DLD1 (cell line): ENCODE results near the gene NPAT.

Experiments
- in situ Hi-C: cut with HindIII; loops from 2 replicates; pipeline ENCODE4 v1.10.0; 2017; ENCODE audit warnings: low sequenced_read_pairs

NPAT gene

DNA sequence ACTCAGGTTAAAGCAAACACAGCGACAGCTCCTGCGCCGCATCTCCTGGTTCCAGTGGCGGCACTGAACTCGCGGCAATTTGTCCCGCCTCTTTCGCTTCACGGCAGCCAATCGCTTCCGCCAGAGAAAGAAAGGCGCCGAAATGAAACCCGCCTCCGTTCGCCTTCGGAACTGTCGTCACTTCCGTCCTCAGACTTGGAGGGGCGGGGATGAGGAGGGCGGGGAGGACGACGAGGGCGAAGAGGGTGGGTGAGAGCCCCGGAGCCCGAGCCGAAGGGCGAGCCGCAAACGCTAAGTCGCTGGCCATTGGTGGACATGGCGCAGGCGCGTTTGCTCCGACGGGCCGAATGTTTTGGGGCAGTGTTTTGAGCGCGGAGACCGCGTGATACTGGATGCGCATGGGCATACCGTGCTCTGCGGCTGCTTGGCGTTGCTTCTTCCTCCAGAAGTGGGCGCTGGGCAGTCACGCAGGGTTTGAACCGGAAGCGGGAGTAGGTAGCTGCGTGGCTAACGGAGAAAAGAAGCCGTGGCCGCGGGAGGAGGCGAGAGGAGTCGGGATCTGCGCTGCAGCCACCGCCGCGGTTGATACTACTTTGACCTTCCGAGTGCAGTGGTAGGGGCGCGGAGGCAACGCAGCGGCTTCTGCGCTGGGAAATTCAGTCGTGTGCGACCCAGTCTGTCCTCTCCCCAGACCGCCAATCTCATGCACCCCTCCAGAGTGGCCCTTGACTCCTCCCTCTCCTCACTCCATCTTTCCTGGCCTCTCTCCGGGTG is at the start of gene NPAT, which contains the start of gene ATM:
NPAT (minus strand) TSS at position 65 of the 774 bp plus-strand sequence. CDS start 102 bp downstream, outside the sequence.
ATM (plus strand) TSS at position 494 of the 774 bp plus-strand sequence. CDS start 4,558 bp downstream, outside the sequence.
- in situ Hi-C loops, result no loop called here

DNA sequence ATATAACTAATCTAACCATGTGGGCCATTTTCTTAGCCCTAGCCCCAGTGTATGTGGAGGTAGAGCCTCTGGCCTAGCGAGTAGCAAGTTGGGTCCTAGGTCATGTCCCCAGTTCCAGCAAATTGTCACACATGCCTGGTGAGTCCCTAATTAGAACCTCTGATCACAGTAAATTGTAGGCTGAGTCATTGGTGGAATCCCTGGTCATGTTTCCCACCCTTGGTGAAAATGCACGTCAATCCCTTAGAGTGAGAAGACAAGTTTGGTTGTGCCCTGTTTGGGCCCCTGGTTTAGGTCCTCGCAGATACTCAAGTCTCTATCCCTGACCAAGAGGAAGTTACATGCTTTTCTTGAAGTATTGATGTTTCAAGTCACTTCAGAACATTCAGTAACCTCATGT is 47.1 kb upstream of the NPAT start:
- in situ Hi-C loops, result no loop called here

DNA sequence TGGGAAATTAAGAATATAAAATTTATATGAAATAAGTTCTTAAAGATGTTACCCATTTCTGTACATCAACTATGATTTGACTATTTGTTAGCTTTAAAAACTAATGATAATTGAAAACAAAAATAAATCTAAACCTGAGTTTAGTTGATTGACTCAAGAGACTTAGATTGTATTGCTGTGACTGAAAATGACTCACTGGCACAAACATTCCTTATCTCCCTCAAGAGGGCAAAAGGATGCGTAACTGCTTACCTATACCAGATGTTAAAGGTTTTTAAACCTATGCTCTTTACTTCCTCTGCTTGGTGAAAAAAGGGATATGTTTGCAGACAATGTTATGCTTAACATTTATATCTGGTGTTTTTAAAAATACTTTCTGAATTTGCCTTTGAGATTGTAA is 30.7 kb upstream of the NPAT start:
- in situ Hi-C loops, result no loop called here

DNA sequence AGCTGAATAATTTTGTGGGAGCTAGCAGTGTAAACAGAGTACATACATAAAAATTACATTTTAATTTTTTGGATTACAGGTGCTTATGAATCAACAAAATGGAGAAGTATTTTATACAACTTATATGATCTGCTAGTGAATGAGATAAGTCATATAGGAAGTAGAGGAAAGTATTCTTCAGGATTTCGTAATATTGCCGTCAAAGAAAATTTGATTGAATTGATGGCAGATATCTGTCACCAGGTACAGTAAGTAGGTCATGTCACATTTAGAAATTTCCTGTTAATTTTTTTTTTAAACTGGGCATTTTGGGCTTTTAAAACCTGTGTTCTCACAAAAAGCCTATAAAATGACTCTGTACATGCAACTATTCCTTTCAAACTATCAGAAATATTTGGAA is 24.4 kb upstream of the NPAT start:
- in situ Hi-C loops, result no loop called here

DNA sequence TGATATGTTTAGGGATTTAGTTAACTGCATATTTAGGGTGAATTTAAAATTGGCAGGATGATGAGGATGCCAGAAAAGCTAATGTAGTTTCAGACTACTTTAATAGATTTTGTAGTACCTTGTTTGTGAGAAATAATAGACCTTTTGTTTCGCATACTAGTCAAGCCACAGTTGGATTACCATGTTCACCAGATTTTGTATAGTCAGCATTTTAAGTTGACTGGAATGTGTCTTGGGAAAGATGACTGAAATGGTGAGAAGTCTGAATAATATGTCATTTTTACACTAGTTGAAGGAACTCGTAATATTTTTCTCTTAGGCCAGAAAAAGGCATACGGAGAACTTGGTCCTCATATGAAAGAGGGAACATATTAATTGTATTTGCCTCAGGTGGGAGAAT is 23.9 kb upstream of the NPAT start:
- in situ Hi-C loops, result no loop called here

DNA sequence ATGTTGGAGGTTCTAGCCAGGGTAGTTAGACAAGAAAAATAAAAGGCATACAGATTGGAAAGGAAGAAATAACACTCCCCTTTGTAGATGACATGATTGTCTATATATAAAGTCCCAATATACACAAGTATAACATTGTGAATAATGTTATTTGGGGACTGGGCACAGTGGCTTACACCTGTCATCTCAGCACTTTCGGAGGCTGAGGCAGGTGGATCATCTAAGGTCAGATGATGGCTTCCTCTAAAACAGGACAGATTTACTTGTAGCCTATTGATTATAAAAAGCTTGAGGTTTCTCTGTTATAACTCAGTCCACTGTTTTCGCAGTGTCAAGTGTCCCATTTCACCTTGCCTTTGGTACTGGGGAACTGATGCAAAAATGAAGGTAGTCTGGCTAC is 20.0 kb upstream of the NPAT start:
- in situ Hi-C loops, result no loop called here

DNA sequence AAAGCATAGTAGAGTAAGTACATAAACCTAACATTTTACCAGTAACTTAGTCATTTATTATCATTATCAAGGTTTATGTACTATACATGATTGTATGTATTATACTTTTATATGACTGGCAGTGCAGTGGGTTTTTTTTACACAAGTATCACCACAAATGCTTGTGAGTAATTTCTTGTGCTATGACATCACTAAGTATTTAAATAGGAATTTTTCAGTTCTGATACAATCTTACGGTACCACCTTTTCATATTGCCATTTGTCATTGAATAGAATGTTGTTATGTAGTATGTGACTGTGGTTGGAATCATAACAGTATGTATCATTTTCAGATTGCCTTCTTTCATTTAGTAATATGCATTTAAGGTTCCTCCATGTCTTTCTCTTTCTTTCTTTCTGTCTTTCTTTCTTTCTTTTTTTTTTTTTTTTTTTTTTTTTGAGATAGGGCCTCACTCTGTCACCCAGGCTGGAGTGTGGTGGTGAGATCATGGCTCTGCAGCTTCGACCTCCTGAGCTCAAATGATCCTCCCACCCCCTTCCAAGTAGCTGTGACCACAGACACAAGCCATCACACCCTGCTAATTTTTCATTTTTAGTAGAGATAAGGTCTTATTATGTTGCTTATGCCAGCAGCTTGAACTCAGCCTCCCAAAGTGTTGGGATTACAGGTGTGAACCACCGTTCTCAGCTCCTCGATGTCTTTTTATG is 19.0 kb upstream of the NPAT start:
- in situ Hi-C loops, result no loop called here

DNA sequence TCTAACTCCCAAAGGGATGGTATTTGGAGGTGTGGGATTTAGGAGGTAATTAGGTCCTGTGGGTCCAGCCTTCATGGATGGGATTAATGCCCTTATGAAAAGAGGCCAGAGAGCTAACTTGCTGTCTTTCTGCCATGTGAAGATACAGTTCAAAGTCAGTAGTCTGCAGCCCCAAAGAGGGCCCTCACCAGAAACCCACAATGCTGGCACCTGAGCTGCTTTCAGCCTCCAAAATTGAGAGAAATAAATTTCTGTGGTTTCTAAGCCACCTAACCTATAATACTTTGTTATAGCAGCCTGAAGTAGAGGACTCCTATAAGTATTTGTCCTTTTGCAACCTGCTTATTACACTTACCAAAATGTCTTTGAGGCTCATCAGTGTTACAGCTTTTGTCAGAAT is 16.6 kb upstream of the NPAT start:
- in situ Hi-C loops, result no loop called here

DNA sequence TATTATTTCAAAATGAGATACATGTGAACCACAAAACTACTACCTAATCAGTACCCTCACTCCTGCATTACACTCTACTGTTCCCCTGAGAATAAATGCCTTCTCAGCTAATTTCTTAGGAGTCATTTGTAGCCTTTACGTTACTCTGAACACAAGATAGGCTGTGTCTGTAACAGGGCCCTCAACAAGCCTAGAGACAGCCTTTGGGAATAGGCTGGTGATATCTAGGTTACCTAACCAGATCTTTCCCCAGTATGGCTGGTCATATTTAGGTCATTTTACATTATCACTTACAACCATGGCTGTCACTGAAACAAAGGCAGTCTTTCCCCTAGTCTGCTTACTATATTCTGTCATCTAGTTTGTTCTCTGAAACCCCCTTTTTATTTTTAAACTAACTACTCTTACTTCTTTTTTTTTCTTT is 14.6 kb upstream of the NPAT start:
- in situ Hi-C loops, result no loop called here

DNA sequence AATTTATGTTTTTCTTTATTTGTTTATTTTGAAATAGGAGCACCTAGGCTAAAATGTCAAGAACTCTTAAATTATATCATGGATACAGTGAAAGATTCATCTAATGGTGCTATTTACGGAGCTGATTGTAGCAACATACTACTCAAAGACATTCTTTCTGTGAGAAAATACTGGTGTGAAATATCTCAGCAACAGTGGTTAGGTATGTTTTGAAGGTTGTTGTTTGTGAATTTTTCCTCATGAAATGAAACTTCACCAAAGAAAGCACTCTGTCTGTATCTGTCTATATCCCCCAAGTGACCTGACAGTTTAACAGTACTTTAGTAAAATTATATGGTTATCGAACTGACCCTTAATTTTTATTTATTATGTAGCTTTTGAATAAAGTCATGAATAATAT is 13.2 kb upstream of the NPAT start:
- in situ Hi-C loops, result no loop called here

DNA sequence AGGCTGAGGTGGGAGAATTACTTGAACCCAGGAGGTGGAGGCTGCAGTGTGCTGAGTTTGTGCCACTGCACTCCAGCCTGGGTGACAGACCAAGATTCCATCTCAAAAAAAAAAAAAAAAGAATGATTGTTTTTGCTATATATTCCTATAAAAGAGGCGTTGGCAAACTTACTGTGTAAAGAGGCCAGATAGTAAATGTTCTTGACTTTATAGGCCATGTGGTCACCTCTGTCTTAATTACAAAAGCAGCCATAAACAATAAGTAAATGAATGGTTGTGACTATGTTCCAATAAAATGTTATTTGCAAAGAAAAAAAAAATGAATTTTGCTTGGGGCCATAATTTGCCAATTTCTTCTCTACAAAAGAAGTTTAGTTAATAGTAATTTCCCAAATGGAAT is 12.8 kb upstream of the NPAT start:
- in situ Hi-C loops, result no loop called here

DNA sequence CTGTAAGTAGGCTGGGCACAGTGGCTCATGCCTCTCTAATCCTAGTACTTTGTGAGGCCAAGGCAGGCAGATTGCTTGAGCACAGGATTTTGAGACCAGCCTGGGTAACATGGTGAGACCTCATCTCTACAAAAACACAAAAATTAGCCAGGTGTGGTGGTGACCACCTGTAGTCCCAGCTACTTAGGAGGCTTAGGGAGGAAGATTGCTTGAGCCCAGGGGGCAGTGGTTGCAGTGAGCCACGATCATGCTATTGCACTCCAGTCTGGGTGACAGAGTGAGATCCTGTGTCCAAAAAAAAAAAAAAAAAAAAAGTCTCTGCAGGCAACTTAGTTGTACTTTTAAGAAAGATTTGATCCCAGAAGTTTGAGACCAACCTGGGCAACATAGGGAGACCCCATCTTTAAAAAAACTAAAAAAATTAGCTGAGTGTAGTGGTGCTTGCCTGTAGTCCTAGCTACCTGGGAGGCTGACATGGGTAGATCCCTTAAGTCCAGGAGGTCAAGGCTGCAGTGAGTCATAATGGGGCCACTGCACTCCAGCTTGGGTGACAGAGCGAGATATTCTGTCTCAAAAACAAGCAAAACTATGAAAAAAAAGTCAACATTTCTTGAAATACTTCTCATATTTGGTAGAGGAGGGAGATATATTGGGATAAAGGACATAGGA is 11.0 kb upstream of the NPAT start:
- in situ Hi-C loops, result no loop called here

DNA sequence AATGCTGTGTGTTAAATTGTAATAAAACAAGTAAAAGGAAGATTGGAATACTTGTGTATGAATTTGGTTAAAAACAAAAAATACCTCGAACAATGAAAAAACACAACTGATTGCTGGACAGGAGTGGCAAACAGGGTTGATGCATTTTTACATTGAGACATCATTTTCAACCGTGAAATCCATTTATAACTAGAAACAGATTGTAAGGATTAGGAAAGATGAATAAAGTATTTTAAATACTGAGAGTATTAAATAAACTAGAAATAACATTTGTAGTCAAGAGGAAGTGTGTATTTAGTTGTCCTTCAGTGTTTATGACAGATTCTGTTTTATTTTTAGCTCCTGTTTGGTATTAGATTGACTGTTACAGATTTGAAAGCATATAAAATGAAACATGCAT is 5.8 kb upstream of the NPAT start:
- in situ Hi-C loops, result no loop called here

DNA sequence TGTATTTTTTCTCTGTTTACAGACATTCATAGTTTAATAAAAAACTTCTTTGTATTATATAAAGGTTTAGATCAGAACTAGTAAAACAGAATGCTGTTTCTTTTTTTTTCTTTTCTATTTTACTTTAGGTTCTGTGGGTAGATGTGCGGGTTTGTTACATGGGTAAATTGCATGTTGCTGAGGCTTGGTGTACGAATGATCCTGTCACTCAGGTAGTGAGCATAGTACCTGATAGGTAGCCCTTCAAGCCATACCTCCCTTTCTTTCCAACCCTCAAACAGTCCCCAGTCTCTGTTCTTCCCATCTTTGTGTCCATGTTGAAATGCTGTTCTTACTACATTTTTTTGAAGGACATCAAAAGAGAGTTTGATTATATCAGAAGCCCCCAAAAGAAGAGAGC is 3.6 kb upstream of the NPAT start:
- in situ Hi-C loops, result no loop called here

DNA sequence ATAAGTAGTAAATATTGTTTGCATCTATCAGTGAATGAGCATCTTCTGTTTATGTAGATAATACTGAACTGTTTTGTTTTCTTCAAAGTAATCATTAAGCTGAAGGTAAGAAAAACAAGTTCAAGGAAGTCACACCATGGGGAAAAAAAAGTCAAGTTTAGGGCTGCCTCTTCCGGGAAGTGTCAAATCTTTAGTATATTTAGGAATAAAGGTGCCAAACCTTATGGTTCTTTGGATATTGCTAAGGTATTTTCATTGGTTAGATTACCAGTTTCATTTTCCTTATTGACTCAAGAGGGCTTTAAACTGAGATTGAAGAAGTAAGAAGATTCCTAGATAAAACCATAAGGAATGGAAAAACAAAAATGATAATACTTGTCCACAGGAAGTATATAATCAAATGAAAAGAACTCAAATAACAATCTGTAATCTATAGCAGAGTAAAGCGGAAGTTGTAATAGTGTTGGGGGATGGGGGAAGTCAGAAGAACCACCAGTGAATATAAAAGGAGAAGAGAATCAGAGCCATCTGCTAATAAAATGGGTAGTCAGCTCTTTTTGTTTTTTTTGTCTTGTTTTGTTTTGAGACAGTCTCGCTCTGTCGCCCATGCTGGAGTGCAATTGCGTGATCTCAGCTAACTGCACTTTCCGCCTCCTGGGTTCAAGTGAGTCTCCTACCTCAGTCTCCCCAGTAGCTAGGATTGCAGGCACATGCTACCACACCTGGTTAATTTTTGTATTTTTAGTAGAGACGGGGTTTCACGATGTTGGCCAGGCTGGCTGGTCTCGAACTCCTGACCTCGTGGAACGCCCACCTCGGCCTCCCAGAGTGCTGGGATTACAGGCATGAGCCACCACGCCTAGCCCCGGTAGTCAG is 2.7 kb upstream of the NPAT start:
- in situ Hi-C loops, result no loop called here

DNA sequence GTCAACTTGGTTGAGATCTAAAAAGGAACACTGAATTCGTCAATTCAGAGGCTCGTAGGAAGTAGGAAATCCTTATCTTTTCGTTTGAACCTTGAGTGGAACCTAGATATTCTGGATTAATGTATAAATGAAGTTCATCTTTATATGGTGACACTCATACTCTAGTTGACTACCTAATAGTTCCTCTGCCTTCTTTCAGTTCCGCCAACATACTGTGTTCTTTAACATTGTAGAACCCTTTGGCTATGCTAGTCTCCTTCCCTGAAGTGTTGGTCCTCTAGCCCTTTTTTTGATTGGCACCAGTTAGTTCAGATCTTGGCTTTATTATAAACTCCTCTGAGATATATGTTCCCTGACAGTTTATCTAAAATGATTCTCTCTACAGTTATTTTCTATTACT is 1.9 kb upstream of the NPAT start:
- in situ Hi-C loops, result no loop called here

DNA sequence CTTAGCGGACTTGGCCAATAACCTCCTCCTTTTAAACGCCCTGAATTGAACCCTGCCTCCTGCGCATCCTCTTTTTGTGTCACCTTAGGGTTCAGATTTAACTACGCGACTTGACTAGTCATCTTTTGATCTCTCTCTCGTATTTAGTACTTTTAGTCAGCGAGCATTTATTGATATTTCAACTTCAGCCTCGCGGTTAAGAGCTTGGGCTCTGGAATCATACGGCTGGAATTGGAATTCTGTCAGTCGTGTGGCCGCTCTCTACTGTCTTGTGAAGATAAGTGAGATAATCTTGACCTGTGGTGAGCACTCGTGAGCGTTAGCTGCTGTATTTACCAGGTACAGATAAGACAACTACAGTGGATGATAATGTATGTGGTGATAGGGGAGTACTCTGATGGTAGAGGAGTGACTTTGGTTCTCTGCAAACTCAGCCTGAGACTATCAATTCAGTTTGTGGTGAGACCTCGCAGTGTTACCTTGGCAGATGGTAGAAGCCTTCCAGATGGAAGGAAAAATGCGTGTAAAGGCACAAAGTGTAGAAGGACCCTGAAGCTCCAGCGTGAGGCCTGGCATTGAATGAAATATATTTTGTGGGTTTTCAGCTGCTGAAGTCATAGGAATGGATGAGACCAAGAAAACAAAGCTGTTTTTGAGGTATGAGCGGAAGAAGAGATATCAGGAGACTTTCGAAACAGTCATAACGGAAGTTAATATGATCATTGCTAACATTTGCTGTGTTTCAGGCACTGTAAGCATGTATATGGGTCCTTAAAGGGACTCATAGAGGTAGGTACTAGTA is 1.1 kb upstream of the NPAT start:
- in situ Hi-C loops, result no loop called here

DNA sequence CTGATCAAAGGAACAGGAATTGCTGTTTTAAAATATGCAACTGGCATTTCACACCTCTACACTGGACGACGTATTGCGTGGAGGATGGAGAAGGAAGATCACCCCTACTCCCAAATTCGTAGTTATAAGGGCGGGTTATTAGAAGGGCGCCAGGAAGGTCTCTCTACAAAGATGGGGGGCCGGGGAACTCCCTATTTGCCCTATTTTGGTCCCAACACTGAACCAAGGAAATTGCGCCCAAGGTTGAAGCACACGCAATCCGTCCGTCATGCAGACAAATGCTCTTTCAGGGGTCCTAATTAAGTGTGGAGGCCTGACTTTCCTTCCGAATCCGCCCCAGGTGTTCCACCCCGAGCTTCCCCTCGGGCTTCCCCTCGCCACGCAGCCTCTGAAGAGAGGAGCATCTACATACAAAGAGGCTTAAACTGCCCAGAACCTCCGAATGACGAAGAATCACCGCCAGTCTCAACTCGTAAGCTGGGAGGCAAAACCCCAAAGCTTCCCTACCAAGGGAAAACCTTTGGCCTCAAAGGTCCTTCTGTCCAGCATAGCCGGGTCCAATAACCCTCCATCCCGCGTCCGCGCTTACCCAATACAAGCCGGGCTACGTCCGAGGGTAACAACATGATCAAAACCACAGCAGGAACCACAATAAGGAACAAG is 396 bp downstream of the NPAT start:
- in situ Hi-C loops, result no loop called here

DNA sequence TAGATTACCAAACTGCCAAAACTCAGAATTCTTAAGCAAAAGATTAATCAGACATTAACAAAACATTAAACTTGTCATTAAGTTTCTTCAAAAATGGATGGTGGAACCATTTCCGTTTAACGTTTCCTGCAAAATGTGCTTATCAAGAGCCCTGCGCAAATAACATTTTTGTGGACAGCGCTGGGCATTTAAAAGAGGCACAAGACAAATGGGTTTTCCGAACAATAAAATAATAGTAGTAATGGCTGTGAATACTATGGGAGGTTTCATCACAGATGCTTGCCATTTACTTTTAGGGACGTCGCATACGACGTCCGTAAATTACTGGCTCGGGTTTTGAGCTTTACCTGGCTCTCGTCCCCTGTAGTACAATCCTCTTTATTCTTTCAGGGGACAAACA is 1.1 kb downstream of the NPAT start:
- in situ Hi-C loops, result no loop called here
